Daoy (cell line): ENCODE results near the gene KRT20. TPM values are rescaled to one million over a fixed set of nuclear protein-coding genes. Genes with fewer than 3 reads are reported as not detected.
A peak's percentile ranks its signal among the peaks of the same experiment; 100 is the strongest.
"Not testable (repeated sequence)": the region's sequence is repeated elsewhere in the genome, so short reads cannot be mapped to it uniquely, and the experiment has no call there.

ENCODE experiments used
- DNase-seq: peaks from one replicate; pipeline ENCODE4 v3.0.0-alpha.2; 2015; ENCODE audit warnings: low read depth
- total RNA-seq: library from RNA; depleted of rRNA; stranded (reverse); fragments of >200 nt; shearing (Covaris generic); gene quantifications from 2 replicates; pipeline ENCODE4 v1.2.3, GENCODE V29; 2014; rRNA removed

Gene KRT20, protein sequence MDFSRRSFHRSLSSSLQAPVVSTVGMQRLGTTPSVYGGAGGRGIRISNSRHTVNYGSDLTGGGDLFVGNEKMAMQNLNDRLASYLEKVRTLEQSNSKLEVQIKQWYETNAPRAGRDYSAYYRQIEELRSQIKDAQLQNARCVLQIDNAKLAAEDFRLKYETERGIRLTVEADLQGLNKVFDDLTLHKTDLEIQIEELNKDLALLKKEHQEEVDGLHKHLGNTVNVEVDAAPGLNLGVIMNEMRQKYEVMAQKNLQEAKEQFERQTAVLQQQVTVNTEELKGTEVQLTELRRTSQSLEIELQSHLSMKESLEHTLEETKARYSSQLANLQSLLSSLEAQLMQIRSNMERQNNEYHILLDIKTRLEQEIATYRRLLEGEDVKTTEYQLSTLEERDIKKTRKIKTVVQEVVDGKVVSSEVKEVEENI
- total RNA-seq = not detected in 2 replicates

DNA sequence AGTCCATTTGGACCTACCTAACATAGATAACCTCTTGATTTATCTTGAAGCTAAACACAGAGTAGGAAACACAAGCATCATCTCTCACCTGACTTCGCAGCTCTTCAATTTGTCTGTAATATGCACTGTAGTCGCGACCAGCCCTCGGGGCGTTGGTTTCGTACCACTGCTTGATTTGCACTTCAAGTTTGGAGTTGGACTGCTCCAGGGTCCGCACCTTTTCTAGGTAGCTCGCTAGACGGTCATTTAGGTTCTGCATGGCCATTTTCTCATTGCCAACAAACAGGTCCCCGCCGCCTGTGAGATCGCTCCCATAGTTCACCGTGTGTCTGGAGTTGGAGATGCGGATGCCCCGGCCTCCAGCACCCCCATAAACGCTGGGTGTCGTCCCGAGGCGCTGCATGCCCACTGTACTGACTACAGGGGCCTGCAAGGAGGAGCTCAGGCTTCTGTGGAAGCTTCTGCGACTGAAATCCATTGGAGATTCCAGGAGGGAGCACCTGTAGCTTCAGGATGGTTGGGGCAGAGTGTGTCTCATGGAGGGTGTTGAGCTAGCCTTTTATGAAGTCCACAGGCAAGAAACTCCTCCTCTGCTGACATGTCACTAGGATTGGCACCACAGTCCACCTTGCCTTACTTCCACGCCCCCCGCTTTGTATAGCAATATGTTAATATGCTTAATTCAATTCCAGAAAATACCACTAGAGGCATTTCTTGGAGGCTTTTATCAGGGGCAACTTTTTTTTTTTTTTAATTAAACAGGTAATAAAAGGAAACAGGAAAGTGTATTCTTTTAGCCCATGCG lies at the start of gene KRT20:
KRT20 (minus strand) TSS at position 535 of the 805 bp plus-strand sequence; CDS start at position 478, 57 bp downstream.
- DNase-seq = no peak

DNA sequence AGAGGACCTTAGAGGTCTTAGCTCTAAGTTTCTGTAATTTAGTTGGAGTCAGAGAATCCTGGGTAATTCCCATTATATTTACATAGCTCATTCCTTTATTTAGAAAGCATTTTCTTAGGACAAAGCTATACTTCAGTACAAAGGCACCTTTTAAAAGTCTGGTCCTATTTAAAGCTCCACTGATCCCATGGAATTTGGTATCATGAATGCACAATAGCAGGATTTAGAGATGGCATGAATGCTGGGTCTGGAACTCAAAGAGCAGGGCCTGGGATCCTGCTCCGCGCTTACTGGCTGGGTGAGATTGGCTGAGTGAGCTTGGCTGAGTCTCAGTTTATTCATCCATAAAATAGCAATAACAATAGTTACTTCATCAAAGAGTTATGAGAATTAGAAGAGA lies 47.6 kb upstream of the KRT20 start:
- DNase-seq = no peak

GRCh38 chr17:40931311-40931710 lies 46.3 kb upstream of the KRT20 start:
- no peak for DNase-seq

DNA sequence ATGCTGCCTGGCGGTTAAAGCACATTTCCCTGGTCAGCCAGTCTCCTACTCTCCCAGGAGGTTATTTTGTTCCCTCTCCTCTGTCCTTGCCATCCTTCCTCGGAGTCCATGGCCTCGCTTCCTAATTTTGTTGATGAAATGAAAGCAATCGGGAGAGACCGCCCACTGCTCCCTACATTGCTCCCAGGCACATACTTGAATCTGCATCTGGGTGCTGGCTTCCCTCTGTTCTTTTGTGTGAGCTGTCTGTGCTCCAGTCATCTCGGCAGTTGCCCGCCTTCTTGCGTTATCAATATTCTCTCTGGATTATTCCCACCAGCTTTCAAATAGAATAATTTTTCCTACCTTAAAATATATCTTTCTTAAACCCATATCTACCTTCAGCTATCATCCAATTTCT lies 41.3 kb upstream of the KRT20 start:
- DNase-seq = no peak

DNA sequence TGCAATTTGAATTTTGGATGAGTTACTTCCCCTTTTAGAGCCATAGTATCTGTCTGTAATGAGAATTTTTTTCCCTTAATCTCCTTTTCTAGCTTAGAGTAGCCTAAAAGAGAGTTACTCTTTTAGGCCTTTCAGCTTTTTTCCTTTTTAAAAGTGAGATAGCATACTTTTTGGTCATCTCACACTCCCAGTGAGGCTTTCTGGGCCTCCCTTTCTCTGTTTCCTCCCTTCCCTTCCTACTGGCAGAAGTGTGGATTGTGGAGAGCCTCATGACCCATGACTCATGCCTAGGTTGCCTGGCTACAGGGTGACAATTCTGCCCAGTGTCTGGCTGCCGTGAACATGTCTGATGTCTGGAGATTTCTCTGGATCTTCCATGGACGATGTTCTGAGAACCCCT lies 37.2 kb upstream of the KRT20 start:
- peak; percentile 86 for DNase-seq

- no peak for DNase-seq
These were observed 36.0 kb upstream of the KRT20 start for GRCh38 chr17:40921026-40921425.

GRCh38 chr17:40917116-40917515 lies 32.1 kb upstream of the KRT20 start:
- not testable (repeated sequence) for DNase-seq

- no peak for DNase-seq
These were observed 31.3 kb upstream of the KRT20 start for GRCh38 chr17:40916366-40916765.

DNA sequence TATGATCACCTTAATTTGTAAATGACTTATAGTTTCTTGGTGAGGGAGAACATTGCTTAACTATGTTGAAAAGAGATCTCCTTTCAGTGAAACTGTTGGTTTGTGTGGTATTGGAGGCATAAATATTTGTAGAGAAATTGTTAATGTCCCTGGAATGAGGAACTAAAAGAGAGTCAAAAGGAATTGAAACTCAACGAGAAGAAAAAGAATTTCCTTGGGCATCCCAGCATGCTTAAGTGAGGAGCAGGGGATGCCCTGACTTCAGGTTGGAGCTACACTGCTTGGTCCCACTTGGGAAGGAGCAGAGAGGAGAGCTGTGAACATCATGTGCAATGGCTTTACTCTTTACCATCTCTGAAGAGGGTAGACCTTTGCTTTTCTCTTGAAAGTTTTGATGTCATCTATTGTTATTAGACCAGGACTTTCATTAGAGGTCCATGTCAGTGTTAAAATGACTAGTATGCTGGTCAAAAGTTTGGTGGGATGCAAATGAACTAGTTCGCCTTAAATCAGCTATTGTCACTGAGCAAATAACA lies 30.7 kb upstream of the KRT20 start:
- no peak for DNase-seq

DNA sequence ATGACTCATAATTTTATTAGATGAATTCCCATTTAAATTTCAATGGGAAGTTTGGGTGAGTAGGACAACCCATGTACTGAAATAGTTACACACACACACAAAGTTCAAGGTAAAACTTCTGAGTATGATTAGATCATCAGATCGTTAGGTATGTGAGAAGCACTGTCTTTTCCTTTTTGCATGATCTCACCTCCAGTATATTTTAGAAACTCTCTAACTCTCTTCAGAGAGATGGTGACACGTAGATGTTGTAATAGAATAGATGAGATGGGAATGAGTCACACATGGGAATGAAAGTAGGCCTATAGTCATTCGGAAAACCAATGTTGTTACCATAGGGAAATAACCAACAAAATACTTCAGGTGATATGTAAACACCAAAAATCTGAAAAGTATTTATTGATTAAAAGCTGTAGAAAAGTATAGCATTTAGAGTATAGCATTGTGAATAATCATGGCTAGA lies 30.2 kb upstream of the KRT20 start:
- peak; percentile 76 for DNase-seq

GRCh38 chr17:40914075-40914855 lies 29.2 kb upstream of the KRT20 start:
- no peak for DNase-seq

GRCh38 chr17:40912486-40913210 lies 27.6 kb upstream of the KRT20 start:
- DNase-seq = peak; percentile 15

- no peak for DNase-seq
These were observed 25.4 kb upstream of the KRT20 start for GRCh38 chr17:40910441-40910841.

DNA sequence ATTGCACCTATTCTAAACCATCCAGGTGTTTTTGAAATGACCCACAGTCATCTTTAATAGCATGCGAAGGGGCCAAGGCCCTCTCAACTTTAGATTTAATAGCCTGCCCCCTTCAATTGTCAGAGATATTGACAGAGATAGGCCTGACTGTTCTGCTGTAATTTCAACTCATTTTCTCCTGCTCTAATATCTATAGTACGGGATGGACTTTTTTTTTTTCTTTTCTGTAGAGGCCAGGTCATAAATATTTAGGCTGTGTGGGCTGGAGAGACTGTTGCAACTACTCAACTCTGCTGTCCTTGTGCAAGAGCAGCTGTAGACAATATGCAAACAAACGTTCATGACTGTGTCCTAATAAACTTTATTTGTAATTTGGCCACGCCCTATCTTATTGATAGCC lies 24.7 kb upstream of the KRT20 start:
- no peak for DNase-seq

GRCh38 chr17:40909351-40909750 lies 24.3 kb upstream of the KRT20 start:
- DNase-seq = peak; percentile 93

- no peak for DNase-seq
These were observed 21.6 kb upstream of the KRT20 start for GRCh38 chr17:40906613-40907012.

GRCh38 chr17:40905370-40905769 lies 20.3 kb upstream of the KRT20 start:
- no peak for DNase-seq

DNA sequence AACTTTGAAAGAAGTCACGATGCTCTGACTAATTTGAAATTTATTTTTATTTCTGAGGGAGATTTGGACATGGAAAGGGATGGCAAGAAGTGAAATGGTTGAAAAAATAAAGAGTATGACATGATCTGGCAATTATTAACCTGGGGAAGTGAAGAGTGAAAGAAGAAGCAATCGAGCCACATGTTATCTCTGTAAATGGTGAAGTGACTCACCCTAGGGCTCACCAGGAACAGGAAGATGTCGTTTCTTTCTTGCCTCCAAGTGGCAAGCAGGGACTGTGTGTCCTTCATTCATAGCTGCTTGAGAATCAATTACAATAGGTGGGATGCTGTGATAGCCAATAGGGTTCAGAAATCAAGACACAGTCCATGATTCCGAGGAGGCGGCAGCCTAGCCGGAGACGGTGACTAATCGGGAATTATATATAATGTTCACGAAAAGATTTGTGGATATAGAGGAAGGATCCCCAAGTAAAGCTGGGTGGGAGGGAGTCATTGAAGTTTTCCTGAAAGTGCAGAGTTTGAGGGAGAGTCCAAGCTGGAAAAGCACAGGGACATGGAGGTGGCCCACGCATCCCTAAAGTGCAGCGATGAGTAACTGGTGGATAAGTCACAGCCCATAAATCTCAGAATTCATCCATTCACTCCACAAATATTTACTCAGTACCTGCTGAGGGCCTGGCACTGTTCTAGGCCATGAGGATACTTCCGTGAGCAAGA lies 18.2 kb upstream of the KRT20 start:
- peak; percentile 81 for DNase-seq

GRCh38 chr17:40902498-40902897 lies 17.5 kb upstream of the KRT20 start:
- no peak for DNase-seq

DNA sequence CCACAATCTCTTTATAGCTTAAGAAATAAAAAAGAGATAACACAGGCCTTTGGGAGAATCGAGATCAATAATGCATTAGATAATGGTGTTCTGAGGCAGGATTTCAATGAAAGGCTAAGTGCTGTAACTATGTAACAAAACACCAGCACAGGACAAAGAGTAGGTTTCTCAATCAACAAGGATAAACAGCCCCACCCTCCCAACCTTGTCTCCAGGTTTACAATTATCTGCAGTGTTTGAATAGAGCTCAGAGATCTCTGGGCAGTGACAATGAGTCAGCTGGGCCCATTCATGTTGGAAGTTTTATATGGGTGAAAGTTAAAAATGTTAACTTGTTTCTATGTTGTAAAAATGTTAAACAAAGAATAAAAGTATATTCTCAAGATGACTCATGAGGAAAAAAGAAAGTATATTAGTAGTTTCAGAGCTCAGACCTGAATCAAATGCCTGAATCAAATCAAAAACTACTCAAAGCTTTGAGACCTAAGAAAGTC lies 17.0 kb upstream of the KRT20 start:
- DNase-seq = peak; percentile 52
